HFF-Myc (cell line): Measurements from ENCODE around the gene RHOT2.

Experiments
- DNase-seq: peaks from one replicate; pipeline ENCODE4 v3.0.0-alpha.2; 2011; ENCODE audit warnings: low read depth; ENCODE audit errors: extremely low read depth
- H3K4me3 ChIP-seq: replicated peaks from 2 replicates; pipeline ENCODE4 v1.5.1; 2011; ENCODE audit warnings: low read depth, mild to moderate bottlenecking, control low read depth, low read length
- CTCF ChIP-seq: IDR thresholded peaks from 2 replicates; pipeline ENCODE4 v1.5.1; 2012; ENCODE audit warnings: mild to moderate bottlenecking, low read depth, low read length, control low read depth; ENCODE audit errors: missing control alignments

The RHOT2 gene

GRCh38 chr16:625117-625976 lies 42.6 kb upstream of the RHOT2 start:
- H3K4me3 ChIP-seq = no peak overlapping the region
- no peak for TF ChIP-seq CTCF
- no peak for DNase-seq

DNA sequence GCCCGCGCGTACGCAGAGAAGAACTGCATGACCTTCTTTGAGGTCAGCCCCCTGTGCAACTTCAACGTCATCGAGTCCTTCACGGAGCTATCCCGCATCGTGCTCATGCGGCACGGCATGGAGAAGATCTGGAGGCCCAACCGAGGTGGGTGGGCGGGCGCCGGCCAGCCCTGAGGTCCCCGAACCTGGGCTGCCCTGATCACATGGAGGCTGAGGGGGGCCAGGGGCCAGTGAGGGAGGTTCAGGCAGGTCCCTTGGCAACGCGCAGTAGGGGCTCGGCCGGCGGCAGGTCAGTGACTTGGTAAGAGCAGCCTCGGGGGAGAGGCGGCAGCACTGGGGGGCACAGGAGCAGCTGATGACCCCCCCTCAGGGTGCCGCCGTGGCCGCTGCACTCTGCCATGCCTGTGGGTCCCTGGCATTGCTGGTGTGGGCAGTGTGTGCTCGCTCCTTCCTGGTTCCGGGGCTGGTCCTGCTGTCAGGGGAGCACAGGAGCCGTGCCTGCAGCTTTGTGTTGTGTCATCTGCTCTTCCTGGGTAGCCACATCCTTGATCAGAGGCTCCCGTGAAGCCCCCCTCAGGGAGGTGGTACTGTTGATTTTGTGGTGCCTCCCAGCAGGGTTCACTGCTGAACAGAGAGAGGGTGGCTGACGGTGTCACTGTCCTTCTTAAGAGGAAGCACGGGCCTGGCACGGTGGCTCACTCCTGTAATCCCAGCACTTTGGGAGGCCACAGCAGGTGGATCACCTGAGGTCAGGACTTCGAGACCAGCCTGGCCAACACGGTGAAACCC lies 41.8 kb upstream of the RHOT2 start:
- H3K4me3 ChIP-seq = no peak overlapping the region
- no peak for DNase-seq
- TF ChIP-seq CTCF = no peak

GRCh38 chr16:626787-627453 lies 41.0 kb upstream of the RHOT2 start:
- peak; percentile 78 for DNase-seq
- TF ChIP-seq CTCF = no peak
- H3K4me3 ChIP-seq = no peak overlapping the region

DNA sequence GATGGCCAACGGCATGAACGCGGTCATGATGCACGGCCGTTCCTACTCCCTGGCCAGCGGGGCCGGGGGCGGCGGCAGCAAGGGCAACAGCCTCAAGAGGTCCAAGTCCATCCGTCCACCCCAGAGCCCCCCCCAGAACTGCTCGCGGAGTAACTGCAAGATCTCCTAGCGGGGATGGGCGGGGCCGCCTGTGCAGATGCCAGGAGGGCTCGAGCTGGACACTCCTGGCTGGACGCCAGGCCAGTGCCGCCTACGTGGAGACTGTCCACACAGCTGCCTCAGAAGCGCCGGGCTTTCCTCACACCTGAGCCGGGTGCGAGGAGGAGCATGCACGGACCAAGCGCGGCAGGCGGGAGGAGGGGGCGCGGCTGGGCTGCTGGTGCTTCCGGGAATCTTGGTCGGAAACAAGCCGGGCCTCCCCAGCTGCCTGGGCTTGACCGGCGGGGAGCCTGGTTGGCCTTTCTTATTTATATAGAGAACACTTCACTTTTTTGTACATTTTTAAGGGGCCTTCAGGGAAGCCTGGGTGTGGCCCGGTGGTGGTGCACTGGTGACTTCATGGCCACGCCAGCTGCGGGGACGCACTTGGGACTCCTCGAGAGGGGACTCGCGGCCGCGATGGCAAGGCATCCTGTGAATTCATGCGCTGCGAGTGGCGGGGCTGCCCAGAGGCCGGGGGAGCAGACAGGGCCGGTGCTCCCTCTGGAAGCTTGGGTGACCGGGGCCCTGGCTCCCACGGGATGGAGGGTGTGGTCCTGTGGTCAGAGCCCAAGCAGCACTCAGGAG lies 40.3 kb upstream of the RHOT2 start:
- no peak for DNase-seq
- TF ChIP-seq CTCF = no peak
- no peak overlapping the region for H3K4me3 ChIP-seq

DNA sequence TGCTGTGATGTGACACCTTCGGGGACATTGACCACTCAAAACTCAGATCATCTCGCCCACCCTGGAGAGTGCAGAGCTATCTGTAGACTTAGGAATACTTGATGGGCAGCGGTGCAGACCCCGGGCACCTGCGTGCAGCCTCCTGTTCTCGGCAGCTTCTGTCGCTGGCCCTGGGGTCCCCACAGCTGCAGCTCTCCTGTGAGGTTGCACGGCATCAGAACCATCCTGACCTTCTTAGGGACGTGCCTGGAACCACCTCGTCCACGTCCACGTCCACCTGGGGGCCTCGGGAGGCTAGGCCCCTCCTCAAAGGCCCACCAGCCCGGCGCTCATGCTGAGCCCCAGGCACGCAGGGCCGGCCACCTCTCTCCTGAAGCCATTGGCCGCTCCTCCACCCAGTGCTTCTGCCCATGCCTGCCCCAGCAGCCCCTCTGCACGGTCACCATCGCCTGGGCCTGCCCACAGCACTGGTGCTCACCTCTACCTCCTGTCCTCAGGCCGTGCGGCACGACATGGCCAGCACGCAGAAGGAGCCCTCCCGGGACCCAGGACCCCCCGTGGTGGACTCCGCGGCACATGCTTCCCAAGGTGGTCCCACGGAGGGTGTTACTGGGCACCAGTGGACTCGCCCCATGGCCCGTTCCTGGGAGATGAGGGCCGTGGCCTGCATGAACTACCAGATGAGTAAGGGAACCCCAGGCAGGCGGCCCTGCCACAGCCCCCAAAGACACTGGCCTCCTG lies 39.4 kb upstream of the RHOT2 start:
- no peak overlapping the region for H3K4me3 ChIP-seq
- no peak for DNase-seq
- TF ChIP-seq CTCF = no peak
